ENCODE results near the gene CMTM8. TPM values are rescaled to one million over a fixed set of nuclear protein-coding genes. Genes with fewer than 3 reads are reported as not detected.

CMTM8 gene
- total RNA-seq, 2 experiments from 2014 or later = 6.4 to 6.9 TPM

- TF ChIP-seq, protein P1, sequence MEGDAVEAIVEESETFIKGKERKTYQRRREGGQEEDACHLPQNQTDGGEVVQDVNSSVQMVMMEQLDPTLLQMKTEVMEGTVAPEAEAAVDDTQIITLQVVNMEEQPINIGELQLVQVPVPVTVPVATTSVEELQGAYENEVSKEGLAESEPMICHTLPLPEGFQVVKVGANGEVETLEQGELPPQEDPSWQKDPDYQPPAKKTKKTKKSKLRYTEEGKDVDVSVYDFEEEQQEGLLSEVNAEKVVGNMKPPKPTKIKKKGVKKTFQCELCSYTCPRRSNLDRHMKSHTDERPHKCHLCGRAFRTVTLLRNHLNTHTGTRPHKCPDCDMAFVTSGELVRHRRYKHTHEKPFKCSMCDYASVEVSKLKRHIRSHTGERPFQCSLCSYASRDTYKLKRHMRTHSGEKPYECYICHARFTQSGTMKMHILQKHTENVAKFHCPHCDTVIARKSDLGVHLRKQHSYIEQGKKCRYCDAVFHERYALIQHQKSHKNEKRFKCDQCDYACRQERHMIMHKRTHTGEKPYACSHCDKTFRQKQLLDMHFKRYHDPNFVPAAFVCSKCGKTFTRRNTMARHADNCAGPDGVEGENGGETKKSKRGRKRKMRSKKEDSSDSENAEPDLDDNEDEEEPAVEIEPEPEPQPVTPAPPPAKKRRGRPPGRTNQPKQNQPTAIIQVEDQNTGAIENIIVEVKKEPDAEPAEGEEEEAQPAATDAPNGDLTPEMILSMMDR (IDR thresholded peaks at IDR 0.05) = no peak
- ChIA-PET CTCF (interaction anchor here (1.1 to 7.9 kb wide), 10 partner anchors 8 to 54 kb away, joined by 3 to 47 read pairs (median 4); no protein-coding TSS in a partner anchor), POLR2A (interaction anchor here (0.7 to 1.7 kb wide), 9 partner anchors 9 to 100 kb away, joined by 3 to 8 read pairs (median 3); no protein-coding TSS in a partner anchor)
- H3K36me3 Mint-ChIP-seq (ENCODE audit: low read depth) = peaks cover 22% of the 10 kb centered on the region
- H3K4me3 Mint-ChIP-seq = peak overlapping the region; percentile 39
- peak overlapping the region; percentile 92 for H3K27ac Mint-ChIP-seq
- intact Hi-C loops (cut with micrococcal nuclease) = no loop called here
- ATAC-seq (peak; percentile 25), DNase-seq (no peak)
- no peaks in the 10 kb centered on the region for H3K9me3 Mint-ChIP-seq
- H3K27me3 Mint-ChIP-seq = no peaks in the 10 kb centered on the region
- peaks cover 69% of the 10 kb centered on the region for H3K4me1 Mint-ChIP-seq (ENCODE audit: low read depth)
These were observed 175.5 kb downstream of the CMTM8 start for GRCh38 chr3:32413845-32414521.

- H3K4me3 Mint-ChIP-seq = peak overlapping the region; percentile 39
- peaks cover 25% of the 10 kb centered on the region for H3K36me3 Mint-ChIP-seq (ENCODE audit: low read depth)
- CTCF ChIA-PET = interaction anchor here (1.1 to 7.9 kb wide), 8 partner anchors 9 to 53 kb away, joined by 3 to 47 read pairs (median 8); no protein-coding TSS in a partner anchor
- H3K9me3 Mint-ChIP-seq = no peaks in the 10 kb centered on the region
- peaks cover 70% of the 10 kb centered on the region for H3K4me1 Mint-ChIP-seq (ENCODE audit: low read depth)
- DNase-seq (peak; percentile 67), ATAC-seq (peak; percentile 89)
- TF ChIP-seq, protein P1 (IDR thresholded peaks at IDR 0.05) = no peak
- H3K27me3 Mint-ChIP-seq = no peaks in the 10 kb centered on the region
- POLR2A ChIA-PET = interaction anchor here (0.7 to 1.7 kb wide), 9 partner anchors 12 to 101 kb away, joined by 3 to 8 read pairs (median 3); no protein-coding TSS in a partner anchor
- intact Hi-C loops (cut with micrococcal nuclease) = no loop called here
- H3K27ac Mint-ChIP-seq = peak overlapping the region; percentile 92
These were observed 176.2 kb downstream of the CMTM8 start for GRCh38 chr3:32414522-32415202.

GRCh38 chr3:32419742-32420125, 181.3 kb downstream of the CMTM8 start:
- H3K9me3 Mint-ChIP-seq = no peaks in the 10 kb centered on the region
- peaks cover 17% of the 10 kb centered on the region for H3K36me3 Mint-ChIP-seq (ENCODE audit: low read depth)
- TF ChIP-seq, protein P1 (IDR thresholded peaks at IDR 0.05) = no peak
- ATAC-seq (no peak), DNase-seq (no peak)
- ChIA-PET CTCF (interaction anchor here (0.8 to 2.4 kb wide), 6 partner anchors 13 to 130 kb away, joined by 3 to 14 read pairs (median 4); no protein-coding TSS in a partner anchor), POLR2A (interaction anchor here (1.3 to 1.9 kb wide), 4 partner anchors 10 to 35 kb away, joined by 3 to 17 read pairs (median 5); partner anchors contain the start of gene CMTM7)
- no peaks in the 10 kb centered on the region for H3K27me3 Mint-ChIP-seq
- peak overlapping the region; percentile 67 for H3K4me3 Mint-ChIP-seq
- intact Hi-C loops (cut with micrococcal nuclease) = no loop called here
- H3K27ac Mint-ChIP-seq = peak overlapping the region; percentile 93
- peaks cover 94% of the 10 kb centered on the region for H3K4me1 Mint-ChIP-seq (ENCODE audit: low read depth)

Other genes starting within 250 kb of the CMTM8 start
- gene GPD1L, start 132.1 kb upstream of the CMTM8 start, total RNA-seq = 10 to 100 TPM in 1 of 2 experiments, 1 to 10 TPM in 1; 9.2 to 10.2 TPM
- gene CMTM7, start 153.2 kb downstream of the CMTM8 start, total RNA-seq = 10 to 100 TPM; 36.1 to 37.2 TPM